KMS-11 (cell line): ENCODE data around the gene AGBL5.

Source experiments
- H2AFZ ChIP-seq: fragments of 200-600 bp; sonication (generic); 2 replicates; pipeline ENCODE4 v1.6.1; 2016; ENCODE audit warnings: antibody characterized with exemption, mixed run types, low read depth
- H3K27ac ChIP-seq: fragments of 200-600 bp; sonication (generic); 2 replicates; pipeline ENCODE4 v1.6.1; 2016; ENCODE audit warnings: mild to moderate bottlenecking, mixed run types
- H3K27me3 ChIP-seq: fragments of 200-600 bp; sonication (generic); 2 replicates; pipeline ENCODE4 v1.6.1; 2017; ENCODE audit warnings: mild to moderate bottlenecking, low read depth, mixed run types, moderate library complexity; ENCODE audit not compliant: insufficient read depth
- H3K36me3 ChIP-seq: fragments of 200-600 bp; sonication (generic); 2 replicates; pipeline ENCODE4 v1.6.1; 2017; ENCODE audit warnings: mild to moderate bottlenecking, mixed run types; ENCODE audit not compliant: insufficient read depth
- H3K4me1 ChIP-seq: fragments of 200-600 bp; sonication (generic); 2 replicates; pipeline ENCODE4 v1.6.1; 2016; ENCODE audit warnings: mild to moderate bottlenecking, low read depth, mixed run types; ENCODE audit not compliant: poor library complexity, severe bottlenecking
- H3K4me2 ChIP-seq: fragments of 200-600 bp; sonication (generic); 2 replicates; pipeline ENCODE4 v1.7.0; 2016; ENCODE audit warnings: mild to moderate bottlenecking, mixed run types
- H3K4me3 ChIP-seq: fragments of 200-600 bp; sonication (generic); IDR thresholded peaks from 2 replicates; pipeline ENCODE4 v1.6.1; 2017; ENCODE audit warnings: low read depth, low read length, mixed read lengths; ENCODE audit not compliant: insufficient read depth
- H3K79me2 ChIP-seq: fragments of 200-600 bp; sonication (generic); 2 replicates; pipeline ENCODE4 v1.6.1; 2016; ENCODE audit warnings: low read depth, mixed run types; ENCODE audit not compliant: insufficient read depth
- H3K9ac ChIP-seq: fragments of 200-600 bp; sonication (generic); 2 replicates; pipeline ENCODE4 v1.6.1; 2016; ENCODE audit warnings: mild to moderate bottlenecking, mixed run types
- H4K20me1 ChIP-seq: fragments of 200-600 bp; sonication (generic); 2 replicates; pipeline ENCODE4 v1.6.1; 2016; ENCODE audit warnings: mild to moderate bottlenecking, mixed run types; ENCODE audit not compliant: insufficient read depth
- TF ChIP-seq, protein P1 (sequence below): fragments of 200-600 bp; sonication (generic); conservative IDR thresholded peaks from 2 replicates; pipeline ENCODE4 v1.6.1; 2017; ENCODE audit warnings: low read depth, mild to moderate bottlenecking, antibody characterized with exemption, low read length, moderate library complexity, mixed read lengths

The AGBL5 gene

DNA sequence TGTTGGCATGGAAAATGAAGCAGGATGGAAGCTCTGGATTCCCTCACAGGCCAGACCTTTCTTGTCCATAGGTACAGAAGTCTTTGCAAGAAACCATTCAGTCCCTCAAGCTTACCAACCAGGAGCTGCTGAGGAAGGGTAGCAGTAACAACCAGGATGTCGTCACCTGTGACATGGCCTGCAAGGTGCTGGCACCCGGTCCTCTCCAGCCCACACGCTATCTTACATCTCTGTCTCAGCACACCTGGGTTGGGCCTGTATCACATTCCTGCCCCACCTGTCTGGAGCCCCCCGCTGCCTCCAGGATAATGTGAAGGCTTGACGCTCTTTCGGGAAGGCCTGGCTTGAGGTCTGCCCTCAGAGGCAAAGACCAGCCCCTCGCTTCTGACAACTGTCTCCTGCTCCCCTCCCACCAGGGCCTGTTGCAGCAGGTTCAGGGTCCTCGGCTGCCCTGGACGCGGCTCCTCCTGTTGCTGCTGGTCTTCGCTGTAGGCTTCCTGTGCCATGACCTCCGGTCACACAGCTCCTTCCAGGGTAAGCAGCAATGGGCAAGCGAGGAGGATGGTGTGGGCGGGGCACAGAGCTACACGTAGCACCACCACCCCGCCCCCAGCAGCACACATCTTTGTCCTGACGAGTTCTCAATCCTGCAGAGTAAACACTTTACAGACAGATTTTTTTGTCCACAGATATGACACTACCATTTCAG lies 12.7 kb upstream of the AGBL5 start:
- Histone ChIP-seq H3K27ac (no peak overlapping the region), H3K9ac (no peak overlapping the region), H3K27me3 (no peaks in the 10 kb centered on the region), H2AFZ (no peak overlapping the region), H3K4me3 (no peak overlapping the region), H4K20me1 (no peaks in the 10 kb centered on the region), H3K36me3 (no peaks in the 10 kb centered on the region), H3K4me2 (no peak overlapping the region), H3K79me2 (peaks cover 6% of the 10 kb centered on the region; the same call in 1 of the 2 replicates), H3K4me1 (peaks cover 6% of the 10 kb centered on the region)
- TF ChIP-seq, protein P1, sequence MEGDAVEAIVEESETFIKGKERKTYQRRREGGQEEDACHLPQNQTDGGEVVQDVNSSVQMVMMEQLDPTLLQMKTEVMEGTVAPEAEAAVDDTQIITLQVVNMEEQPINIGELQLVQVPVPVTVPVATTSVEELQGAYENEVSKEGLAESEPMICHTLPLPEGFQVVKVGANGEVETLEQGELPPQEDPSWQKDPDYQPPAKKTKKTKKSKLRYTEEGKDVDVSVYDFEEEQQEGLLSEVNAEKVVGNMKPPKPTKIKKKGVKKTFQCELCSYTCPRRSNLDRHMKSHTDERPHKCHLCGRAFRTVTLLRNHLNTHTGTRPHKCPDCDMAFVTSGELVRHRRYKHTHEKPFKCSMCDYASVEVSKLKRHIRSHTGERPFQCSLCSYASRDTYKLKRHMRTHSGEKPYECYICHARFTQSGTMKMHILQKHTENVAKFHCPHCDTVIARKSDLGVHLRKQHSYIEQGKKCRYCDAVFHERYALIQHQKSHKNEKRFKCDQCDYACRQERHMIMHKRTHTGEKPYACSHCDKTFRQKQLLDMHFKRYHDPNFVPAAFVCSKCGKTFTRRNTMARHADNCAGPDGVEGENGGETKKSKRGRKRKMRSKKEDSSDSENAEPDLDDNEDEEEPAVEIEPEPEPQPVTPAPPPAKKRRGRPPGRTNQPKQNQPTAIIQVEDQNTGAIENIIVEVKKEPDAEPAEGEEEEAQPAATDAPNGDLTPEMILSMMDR, result no peak

DNA sequence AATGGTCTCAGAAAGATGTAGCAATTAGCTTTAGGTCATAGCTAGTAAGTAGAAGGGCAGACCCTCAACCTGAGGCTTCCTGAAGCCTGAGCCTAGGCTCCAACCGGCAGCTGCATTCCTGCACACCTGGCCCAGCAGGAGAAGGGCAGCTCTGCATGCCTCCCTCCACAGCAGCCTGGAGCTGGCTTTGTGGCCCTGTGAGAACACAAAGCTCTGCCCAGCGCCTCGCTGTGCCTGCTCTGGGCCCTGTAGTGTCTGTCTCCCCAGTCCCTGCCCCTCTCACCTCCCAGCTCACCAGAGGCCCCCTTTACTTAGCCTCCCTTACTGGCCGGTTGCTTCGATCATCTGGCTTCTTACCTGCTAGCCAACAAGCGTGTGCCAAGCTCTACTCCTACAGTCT lies 12.0 kb upstream of the AGBL5 start:
- H3K36me3 ChIP-seq, result no peaks in the 10 kb centered on the region
- H3K4me2 ChIP-seq, result no peak overlapping the region
- H3K4me3 ChIP-seq, result no peak overlapping the region
- TF ChIP-seq, protein P1, result no peak
- no peaks in the 10 kb centered on the region for H4K20me1 ChIP-seq
- no peak overlapping the region for H3K9ac ChIP-seq
- no peak overlapping the region for H2AFZ ChIP-seq
- H3K79me2 ChIP-seq, result no peaks in the 10 kb centered on the region; the same call in 1 of the 2 replicates
- no peaks in the 10 kb centered on the region for H3K4me1 ChIP-seq
- no peaks in the 10 kb centered on the region for H3K27me3 ChIP-seq
- H3K27ac ChIP-seq, result no peak overlapping the region

DNA sequence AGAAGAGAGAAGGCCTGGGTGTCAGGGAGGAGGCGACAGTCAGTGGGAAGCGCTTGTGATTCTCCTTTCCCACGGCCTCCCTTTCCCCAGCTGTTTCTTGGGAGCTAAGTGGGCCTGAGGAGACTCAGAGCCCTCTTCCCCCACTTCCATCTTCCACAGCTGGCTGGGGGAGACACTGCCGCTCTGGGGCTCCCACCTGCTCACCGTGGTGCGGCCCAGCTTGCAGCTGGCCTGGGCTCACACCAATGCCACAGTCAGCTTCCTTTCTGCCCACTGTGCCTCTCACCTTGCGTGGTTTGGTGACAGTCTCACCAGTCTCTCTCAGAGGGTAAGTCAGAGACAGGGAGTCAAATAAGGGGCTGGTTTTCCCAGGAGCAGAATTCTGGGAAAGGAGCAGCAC lies 11.6 kb upstream of the AGBL5 start:
- H3K4me1 ChIP-seq, result no peaks in the 10 kb centered on the region
- H3K9ac ChIP-seq, result no peak overlapping the region
- H3K4me3 ChIP-seq, result no peak overlapping the region
- no peak overlapping the region for H2AFZ ChIP-seq
- no peaks in the 10 kb centered on the region for H4K20me1 ChIP-seq
- H3K27ac ChIP-seq, result no peak overlapping the region
- no peaks in the 10 kb centered on the region for H3K27me3 ChIP-seq
- H3K79me2 ChIP-seq, result no peaks in the 10 kb centered on the region
- no peak overlapping the region for H3K4me2 ChIP-seq
- no peaks in the 10 kb centered on the region for H3K36me3 ChIP-seq
- TF ChIP-seq, protein P1, result no peak

DNA sequence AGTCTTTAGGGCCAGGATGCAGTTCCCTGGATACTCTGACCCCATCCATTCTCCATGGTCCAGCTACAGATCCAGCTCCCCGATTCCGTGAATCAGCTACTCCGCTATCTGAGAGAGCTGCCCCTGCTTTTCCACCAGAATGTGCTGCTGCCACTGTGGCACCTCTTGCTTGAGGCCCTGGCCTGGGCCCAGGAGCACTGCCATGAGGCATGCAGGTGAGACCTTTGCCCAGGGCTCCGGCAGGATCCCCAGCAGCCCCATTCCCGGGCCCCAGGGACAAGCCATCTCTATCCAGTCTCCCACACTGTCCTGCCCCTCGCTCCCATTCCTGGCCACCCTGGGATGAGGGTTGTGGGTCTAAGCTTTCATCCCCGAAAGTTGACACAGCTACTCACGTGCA lies 11.2 kb upstream of the AGBL5 start:
- H3K36me3 ChIP-seq, result no peaks in the 10 kb centered on the region
- no peak overlapping the region for H3K4me2 ChIP-seq
- H3K79me2 ChIP-seq, result no peaks in the 10 kb centered on the region
- no peak overlapping the region for H3K27ac ChIP-seq
- TF ChIP-seq, protein P1, result no peak
- no peak overlapping the region for H2AFZ ChIP-seq
- H3K4me3 ChIP-seq, result no peak overlapping the region
- H3K4me1 ChIP-seq, result no peaks in the 10 kb centered on the region
- no peak overlapping the region for H3K9ac ChIP-seq
- no peaks in the 10 kb centered on the region for H4K20me1 ChIP-seq
- H3K27me3 ChIP-seq, result no peaks in the 10 kb centered on the region
